Endometrial microvascular endothelial cells (primary cell): ENCODE measurements around the gene METTL5. TPM values are rescaled to one million over a fixed set of nuclear protein-coding genes. Genes with fewer than 3 reads are reported as not detected.

ENCODE experiments used
- total RNA-seq: library from RNA; depleted of rRNA; stranded (reverse); fragments of >200 nt; gene quantifications from one replicate; pipeline ENCODE4 v1.2.3, GENCODE V29; 2015; ENCODE audit errors: inconsistent ontology term

Gene METTL5
- total RNA-seq, 1 donor from 2014 or later = 35.8 TPM

Other genes starting within 250 kb of the METTL5 start
- gene PPIG, start 240.6 kb downstream of the METTL5 start, total RNA-seq = 18.2 TPM
- not detected for gene CFAP210, start 130.5 kb downstream of the METTL5 start, total RNA-seq
- 0.19 TPM for gene PHOSPHO2, start 130.4 kb downstream of the METTL5 start, total RNA-seq
- 1.6 TPM for gene KLHL23, start 91.1 kb downstream of the METTL5 start, total RNA-seq
- gene SSB, start 26.0 kb downstream of the METTL5 start, total RNA-seq = 104 TPM
- 33.1 TPM for gene UBR3, start 2.5 kb upstream of the METTL5 start, total RNA-seq